PFSK-1 (cell line): ENCODE results near the gene VPS45.

Experiments
- POLR2AphosphoS5 ChIP-seq: IDR thresholded peaks from 2 replicates; pipeline ENCODE4 v1.6.1; 2012; ENCODE audit warnings: low read depth, mild to moderate bottlenecking, control low read depth, low read length, moderate library complexity
- SIN3A ChIP-seq: IDR thresholded peaks from 2 replicates; pipeline ENCODE4 v1.6.1; 2012; ENCODE audit warnings: mild to moderate bottlenecking, low read length, moderate library complexity, borderline replicate concordance; ENCODE audit not compliant: insufficient read depth
- TAF1 ChIP-seq: IDR thresholded peaks from 2 replicates; pipeline ENCODE4 v1.6.1; 2012; ENCODE audit warnings: low read length, control low read depth, borderline replicate concordance; ENCODE audit not compliant: insufficient read depth

DNA sequence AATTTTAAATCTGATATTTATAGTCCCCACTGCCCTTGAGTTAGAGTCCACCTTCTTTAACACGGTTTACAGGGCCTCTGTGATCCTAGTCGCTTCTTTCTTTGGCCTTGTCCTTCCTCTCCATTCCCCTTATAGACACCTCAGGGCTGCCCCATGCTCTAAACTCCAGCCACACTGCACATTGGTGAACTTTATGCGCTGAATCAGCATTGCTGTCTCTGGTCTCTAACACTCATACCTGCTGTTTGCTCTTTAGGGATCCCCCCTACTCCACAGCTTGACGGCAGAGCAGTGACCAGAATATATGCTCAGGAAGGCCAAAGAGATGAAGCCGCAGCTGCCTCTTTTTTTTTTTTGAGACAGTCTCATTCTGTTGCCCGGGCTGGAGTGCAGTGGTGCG, 112.3 kb downstream of the VPS45 start:
- no peak for TF ChIP-seq TAF1
- TF ChIP-seq POLR2AphosphoS5: no peak
- TF ChIP-seq SIN3A: no peak
